HEK293 (cell line): ENCODE data around the gene SP8.

Source experiments
- CTCF ChIA-PET: fragments of 350-600 bp; formaldehyde crosslinking; extraction: SDS; loops from one replicate; lab custom pipeline; 2021; ENCODE audit warnings: antibody characterized with exemption; lab: Yijun Ruan, JAX
- POLR2A ChIA-PET: fragments of 300-600 bp; formaldehyde crosslinking; extraction: SDS; loops from one replicate; lab custom pipeline; 2020; ENCODE audit warnings: antibody characterized with exemption, inconsistent platforms; lab: Yijun Ruan, JAX
- H3K27ac ChIP-seq: fragments of 200-500 bp; sonication (Bioruptor generic); 2 replicates; pipeline ENCODE4 v1.5.1; 2014; ENCODE audit warnings: low read depth, low read length, control low read depth, inconsistent platforms; ENCODE audit errors: extremely low read depth
- H3K36me3 ChIP-seq, 2 experiments: fragments of 200-500 bp in 1 of 2; sonication (Bioruptor generic) in 1 of 2; 1 replicate in 1 of 2; 2 replicates in 1 of 2; pipeline ENCODE4 v1.5.1; 2014 to 2017; ENCODE audit warnings: inconsistent platforms in 2 of 2, low read length in 2 of 2; ENCODE audit not compliant: control insufficient read depth in 2 of 2, insufficient read depth in 1 of 2
- H3K4me1 ChIP-seq: fragments of 200-500 bp; sonication (Bioruptor generic); 2 replicates; pipeline ENCODE4 v1.5.1; 2014; ENCODE audit warnings: mild to moderate bottlenecking, low read length, inconsistent platforms; ENCODE audit not compliant: control insufficient read depth, insufficient read depth
- H3K4me3 ChIP-seq: 2 replicates; pipeline ENCODE4 v1.5.1; 2011; ENCODE audit warnings: low read depth, mild to moderate bottlenecking, control low read depth, low read length, moderate library complexity
- H3K9me3 ChIP-seq: fragments of 200-500 bp; sonication (Bioruptor generic); 2 replicates; pipeline ENCODE4 v1.5.1; 2014; ENCODE audit warnings: low read depth, low read length, inconsistent platforms; ENCODE audit not compliant: control insufficient read depth, insufficient read depth
- BCL11A ChIP-seq: fragments of 450-650 bp; formaldehyde crosslinking; IDR thresholded peaks from 2 replicates; pipeline ENCODE4 v1.5.1; 2016; ENCODE audit warnings: low read depth, missing biosample characterization, missing genetic modification characterization
- HOXA7 ChIP-seq: sonication (generic); formaldehyde crosslinking; IDR thresholded peaks from 2 replicates; pipeline ENCODE4 v1.8.1; 2022; ENCODE audit warnings: missing genetic modification reagents, borderline replicate concordance
- HOXC10 ChIP-seq: sonication (generic); formaldehyde crosslinking; IDR thresholded peaks from 2 replicates; pipeline ENCODE4 v1.8.1; 2023; ENCODE audit warnings: mild to moderate bottlenecking, missing genetic modification reagents
- IKZF3 ChIP-seq: fragments of 450-650 bp; IDR thresholded peaks from 2 replicates; pipeline ENCODE4 v1.5.0; 2018; ENCODE audit warnings: missing biosample characterization, mild to moderate bottlenecking, missing genetic modification characterization, moderate library complexity
- KLF9 ChIP-seq: fragments of 450-650 bp; formaldehyde crosslinking; IDR thresholded peaks from 2 replicates; pipeline ENCODE4 v1.5.1; 2016; ENCODE audit warnings: missing biosample characterization, missing genetic modification characterization, low read depth
- MEIS1 ChIP-seq: sonication (generic); formaldehyde crosslinking; IDR thresholded peaks from 2 replicates; pipeline ENCODE4 v1.8.1; 2022; ENCODE audit warnings: missing genetic modification reagents, mild to moderate bottlenecking, borderline replicate concordance
- PRDM4 ChIP-seq: fragments of 450-650 bp; formaldehyde crosslinking; IDR thresholded peaks from 2 replicates; pipeline ENCODE4 v1.5.1; 2017; ENCODE audit warnings: missing biosample characterization, missing genetic modification characterization
- REPIN1 ChIP-seq: fragments of 450-650 bp; formaldehyde crosslinking; IDR thresholded peaks from 2 replicates; pipeline ENCODE4 v1.5.1; 2017; ENCODE audit warnings: missing biosample characterization, missing genetic modification characterization, low read depth
- SCRT2 ChIP-seq: fragments of 450-650 bp; formaldehyde crosslinking; IDR thresholded peaks from 2 replicates; pipeline ENCODE4 v1.5.1; 2016; ENCODE audit warnings: missing biosample characterization, missing genetic modification characterization
- SETDB1 ChIP-seq: IDR thresholded peaks from one replicate; pipeline ENCODE4 v1.6.1; 2017; ENCODE audit warnings: mild to moderate bottlenecking, low read length, moderate library complexity, mixed read lengths; ENCODE audit not compliant: insufficient read length
- TSHZ1 ChIP-seq: fragments of 450-650 bp; formaldehyde crosslinking; IDR thresholded peaks from 2 replicates; pipeline ENCODE4 v1.5.1; 2016; ENCODE audit warnings: missing biosample characterization, missing genetic modification characterization, borderline replicate concordance
- ZBTB6 ChIP-seq: fragments of 450-650 bp; formaldehyde crosslinking; IDR thresholded peaks from 2 replicates; pipeline ENCODE4 v1.5.1; 2017; ENCODE audit warnings: missing biosample characterization, missing genetic modification characterization
- ZNF10 ChIP-seq: fragments of 450-650 bp; formaldehyde crosslinking; IDR thresholded peaks from 2 replicates; pipeline ENCODE4 v1.5.1; 2017; ENCODE audit warnings: missing biosample characterization, missing genetic modification characterization
- ZNF16 ChIP-seq: fragments of 450-650 bp; formaldehyde crosslinking; IDR thresholded peaks from 2 replicates; pipeline ENCODE4 v1.5.1; 2016; ENCODE audit warnings: low read depth, missing biosample characterization, missing genetic modification characterization
- ZNF223 ChIP-seq: fragments of 450-650 bp; formaldehyde crosslinking; IDR thresholded peaks from 2 replicates; pipeline ENCODE4 v1.5.1; 2016; ENCODE audit warnings: missing biosample characterization, missing genetic modification characterization
- ZNF239 ChIP-seq: fragments of 450-650 bp; formaldehyde crosslinking; IDR thresholded peaks from 2 replicates; pipeline ENCODE4 v1.5.1; 2016; ENCODE audit warnings: missing biosample characterization, missing genetic modification characterization
- ZNF341 ChIP-seq: fragments of 450-650 bp; formaldehyde crosslinking; IDR thresholded peaks from 2 replicates; pipeline ENCODE4; 2016; ENCODE audit warnings: low read depth, missing biosample characterization, missing genetic modification characterization
- ZNF416 ChIP-seq: fragments of 450-650 bp; formaldehyde crosslinking; IDR thresholded peaks from 2 replicates; pipeline ENCODE4 v1.5.1; 2016; ENCODE audit warnings: missing biosample characterization, missing genetic modification characterization
- ZNF426 ChIP-seq: fragments of 450-650 bp; formaldehyde crosslinking; IDR thresholded peaks from 2 replicates; pipeline ENCODE4 v1.5.1; 2017; ENCODE audit warnings: missing biosample characterization, missing genetic modification characterization, mild to moderate bottlenecking, inconsistent platforms, moderate library complexity
- ZNF433 ChIP-seq: fragments of 450-650 bp; formaldehyde crosslinking; IDR thresholded peaks from 2 replicates; pipeline ENCODE4 v1.5.1; 2016; ENCODE audit warnings: missing biosample characterization, missing genetic modification characterization, low read depth
- ZNF558 ChIP-seq: fragments of 450-650 bp; formaldehyde crosslinking; IDR thresholded peaks from 2 replicates; pipeline ENCODE4 v1.5.1; 2016; ENCODE audit warnings: missing biosample characterization, missing genetic modification characterization
- ZNF585B ChIP-seq: fragments of 450-650 bp; formaldehyde crosslinking; IDR thresholded peaks from 2 replicates; pipeline ENCODE4 v1.5.1; 2016; ENCODE audit warnings: missing biosample characterization, missing genetic modification characterization
- ZNF768 ChIP-seq: fragments of 450-650 bp; formaldehyde crosslinking; IDR thresholded peaks from 2 replicates; pipeline ENCODE4 v1.5.1; 2018; ENCODE audit warnings: missing biosample characterization, mild to moderate bottlenecking, missing genetic modification characterization
- ZNF792 ChIP-seq: fragments of 450-650 bp; formaldehyde crosslinking; IDR thresholded peaks from 2 replicates; pipeline ENCODE4 v1.5.1; 2016; ENCODE audit warnings: missing biosample characterization, missing genetic modification characterization
- ZNF837 ChIP-seq: fragments of 450-650 bp; formaldehyde crosslinking; IDR thresholded peaks from 2 replicates; pipeline ENCODE4 v1.5.1; 2016; ENCODE audit warnings: missing biosample characterization, missing genetic modification characterization
- ZNF843 ChIP-seq: fragments of 450-650 bp; formaldehyde crosslinking; IDR thresholded peaks from 2 replicates; pipeline ENCODE4 v1.5.1; 2016; ENCODE audit warnings: missing biosample characterization, missing genetic modification characterization
- TF ChIP-seq, protein P1 (sequence below): fragments of 450-650 bp; formaldehyde crosslinking; IDR thresholded peaks from 2 replicates; pipeline ENCODE4 v1.5.1; 2016; ENCODE audit warnings: missing biosample characterization, missing genetic modification characterization
- TF ChIP-seq, protein P2 (sequence below): fragments of 450-650 bp; formaldehyde crosslinking; IDR thresholded peaks from 2 replicates; pipeline ENCODE4; 2016; ENCODE audit warnings: missing biosample characterization, missing genetic modification characterization

SP8 gene

DNA sequence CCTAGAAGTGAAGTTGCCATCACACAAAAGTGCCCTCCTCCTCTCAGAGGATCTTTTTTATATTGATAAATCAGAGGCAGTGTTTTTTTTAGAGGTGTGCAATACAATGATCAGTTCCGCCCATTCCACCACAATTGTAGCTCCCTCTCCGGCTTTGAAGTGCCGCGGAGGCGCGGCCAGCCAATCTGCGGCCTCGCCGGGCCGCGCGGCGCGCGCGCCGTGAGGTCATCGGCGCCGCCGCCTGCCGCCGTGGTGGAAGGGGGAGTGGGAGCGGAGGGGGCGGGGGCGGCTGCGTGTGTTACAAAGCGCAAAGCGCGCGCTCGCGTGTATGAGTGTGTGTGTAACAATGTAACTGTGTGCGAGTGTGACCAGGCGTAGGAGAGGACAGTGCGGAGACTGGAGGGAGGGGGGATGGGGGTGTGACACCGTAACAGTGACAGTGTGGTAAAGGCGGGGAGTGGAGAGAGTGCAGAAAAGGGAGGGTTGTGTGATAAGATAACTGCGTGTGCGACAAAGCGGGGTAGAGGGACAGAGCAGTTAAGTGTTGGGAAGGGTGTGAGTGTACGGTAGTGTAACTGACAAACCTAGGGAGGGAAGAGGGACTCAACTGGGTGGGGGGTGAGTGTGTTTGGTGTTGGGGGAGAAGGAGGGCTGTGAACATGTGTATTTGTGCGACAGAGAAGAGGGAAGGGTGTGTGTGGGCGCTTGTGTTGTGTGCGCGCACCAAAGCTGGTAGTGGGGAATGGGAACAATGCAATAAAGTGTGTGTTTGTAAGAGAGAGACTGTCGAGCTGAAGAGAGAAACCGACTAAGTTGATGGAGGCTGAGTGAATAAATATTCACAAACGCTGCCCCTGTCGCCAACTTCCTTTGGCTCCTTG is at the start of gene SP8:
Gene SP8 (minus strand): TSS at position 108 of the 881 bp plus-strand sequence. CDS start 88 bp downstream, at position 20.
- Histone ChIP-seq H3K4me1 (no peaks in the 10 kb centered on the region), H3K4me3 (peak within 1 kb of the TSS; percentile 78), H3K27ac (peak within 1 kb of the TSS; percentile 34; the same call in 1 of the 2 replicates), H3K36me3 (no peaks in the 10 kb centered on the region), H3K9me3 (no peaks in the 10 kb centered on the region)
- CTCF ChIA-PET, result interaction anchor here (0.7 kb wide), 2 partner anchors 129 to 474 kb away, joined by 3 read pairs; no protein-coding TSS in a partner anchor
- POLR2A ChIA-PET, result interaction anchor here (0.6 to 2.5 kb wide), 2 partner anchors 10 to 457 kb away, joined by 3 to 15 read pairs; partner anchors contain the start of gene ITGB8
- TF ChIP-seq ZNF792 (tag by site-specific recombination) (no peak), MEIS1 (CRISPR knock-in tag) (no peak), SETDB1 (no peak), IKZF3 (tag by site-specific recombination) (0 out of 2 replicates have a peak, but pooled peaks have one; percentile 22), KLF9 (peak; percentile 90), HOXA7 (CRISPR knock-in tag) (no peak), ZNF558 (tag by site-specific recombination) (no peak), ZNF837 (tag by site-specific recombination) (no peak), REPIN1 (no peak), ZNF585B (tag by site-specific recombination) (no peak), SCRT2 (tag by site-specific recombination) (no peak), ZNF433 (tag by site-specific recombination) (no peak), ZNF843 (tag by site-specific recombination) (peak; percentile 60), ZBTB6 (tag by site-specific recombination) (no peak), ZNF223 (tag by site-specific recombination) (no peak), ZNF416 (tag by site-specific recombination) (no peak), PRDM4 (tag by site-specific recombination) (no peak), ZNF16 (no peak), HOXC10 (CRISPR knock-in tag) (no peak), BCL11A (tag by site-specific recombination) (0 out of 2 replicates have a peak, but pooled peaks have one; percentile 34), ZNF239 (tag by site-specific recombination) (0 out of 2 replicates have a peak, but pooled peaks have one; percentile 17), ZNF426 (tag by site-specific recombination) (no peak), ZNF10 (tag by site-specific recombination) (no peak), TSHZ1 (no peak), ZNF341 (tag by site-specific recombination) (peak; percentile 82), ZNF768 (tag by site-specific recombination) (no peak)
- TF ChIP-seq, protein P1, sequence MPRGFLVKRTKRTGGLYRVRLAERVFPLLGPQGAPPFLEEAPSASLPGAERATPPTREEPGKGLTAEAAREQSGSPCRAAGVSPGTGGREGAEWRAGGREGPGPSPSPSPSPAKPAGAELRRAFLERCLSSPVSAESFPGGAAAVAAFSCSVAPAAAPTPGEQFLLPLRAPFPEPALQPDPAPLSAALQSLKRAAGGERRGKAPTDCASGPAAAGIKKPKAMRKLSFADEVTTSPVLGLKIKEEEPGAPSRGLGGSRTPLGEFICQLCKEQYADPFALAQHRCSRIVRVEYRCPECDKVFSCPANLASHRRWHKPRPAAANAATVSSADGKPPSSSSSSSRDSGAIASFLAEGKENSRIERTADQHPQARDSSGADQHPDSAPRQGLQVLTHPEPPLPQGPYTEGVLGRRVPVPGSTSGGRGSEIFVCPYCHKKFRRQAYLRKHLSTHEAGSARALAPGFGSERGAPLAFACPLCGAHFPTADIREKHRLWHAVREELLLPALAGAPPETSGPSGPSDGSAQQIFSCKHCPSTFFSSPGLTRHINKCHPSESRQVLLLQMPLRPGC, result no peak
- TF ChIP-seq, protein P2, sequence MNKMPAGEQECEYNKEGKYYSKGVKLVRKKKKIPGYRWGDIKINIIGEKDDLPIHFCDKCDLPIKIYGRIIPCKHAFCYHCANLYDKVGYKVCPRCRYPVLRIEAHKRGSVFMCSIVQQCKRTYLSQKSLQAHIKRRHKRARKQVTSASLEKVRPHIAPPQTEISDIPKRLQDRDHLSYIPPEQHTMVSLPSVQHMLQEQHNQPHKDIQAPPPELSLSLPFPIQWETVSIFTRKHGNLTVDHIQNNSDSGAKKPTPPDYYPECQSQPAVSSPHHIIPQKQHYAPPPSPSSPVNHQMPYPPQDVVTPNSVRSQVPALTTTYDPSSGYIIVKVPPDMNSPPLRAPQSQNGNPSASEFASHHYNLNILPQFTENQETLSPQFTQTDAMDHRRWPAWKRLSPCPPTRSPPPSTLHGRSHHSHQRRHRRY (tag by site-specific recombination), result no peak
